Smooth muscle cell (in vitro differentiated cells): ENCODE results near the gene PCSK5. TPM values are rescaled to one million over a fixed set of nuclear protein-coding genes. Genes with fewer than 3 reads are reported as not detected.

Source experiments
- DNase-seq: peaks from one replicate; lab custom pipeline; 2025; ENCODE audit not compliant: unreplicated experiment; lab: John Stamatoyannopoulos, UW
- H2AFZ ChIP-seq: fragments of 200-600 bp; sonication (generic); 2 replicates; pipeline ENCODE4 v1.6.0; 2016; ENCODE audit warnings: antibody characterized with exemption, low read depth, mild to moderate bottlenecking
- H3F3A ChIP-seq: fragments of 200-600 bp; sonication (generic); 2 replicates; pipeline ENCODE4 v1.6.0; 2017; ENCODE audit warnings: antibody characterized with exemption, low read depth
- H3K27ac ChIP-seq: fragments of 200-600 bp; sonication (generic); 2 replicates; pipeline ENCODE4 v1.5.1; 2016; ENCODE audit warnings: low read depth, mild to moderate bottlenecking
- H3K27me3 ChIP-seq: fragments of 200-600 bp; sonication (generic); 2 replicates; pipeline ENCODE4 v1.6.1; 2016; ENCODE audit warnings: low read depth, mild to moderate bottlenecking
- H3K36me3 ChIP-seq: fragments of 200-600 bp; sonication (generic); 2 replicates; pipeline ENCODE4 v1.5.1; 2016; ENCODE audit warnings: low read depth
- H3K4me1 ChIP-seq: fragments of 200-600 bp; sonication (generic); 2 replicates; pipeline ENCODE4 v1.5.1; 2016; ENCODE audit warnings: low read depth
- H3K4me2 ChIP-seq: fragments of 200-600 bp; sonication (generic); 2 replicates; pipeline ENCODE4 v1.6.0; 2016; ENCODE audit warnings: mild to moderate bottlenecking
- H3K4me3 ChIP-seq: fragments of 200-600 bp; sonication (generic); 2 replicates; pipeline ENCODE4 v1.5.1; 2016; ENCODE audit warnings: mild to moderate bottlenecking
- H3K79me2 ChIP-seq: fragments of 200-600 bp; sonication (generic); 2 replicates; pipeline ENCODE4 v1.6.0; 2016; ENCODE audit warnings: low read depth, mild to moderate bottlenecking
- H3K9ac ChIP-seq: fragments of 200-600 bp; sonication (generic); 2 replicates; pipeline ENCODE4 v1.6.0; 2016; ENCODE audit warnings: low read depth
- H3K9me3 ChIP-seq: fragments of 200-600 bp; sonication (generic); replicated peaks from 2 replicates; pipeline ENCODE4 v1.5.1; 2016; ENCODE audit warnings: low read depth
- H4K20me1 ChIP-seq: fragments of 200-600 bp; sonication (generic); 2 replicates; pipeline ENCODE4 v1.6.0; 2016; ENCODE audit warnings: low read depth
- WGBS: methylation state at CpG from one replicate; pipeline ENCODE4 v1.1.7; 2016; ENCODE audit warnings: low lambda C conversion rate; 5-methylcytosine and 5-hydroxymethylcytosine counted together
- polyA plus RNA-seq: library from polyadenylated mRNA; unstranded; fragments of >200 nt; fragmentation: Nextera tagmentation; extraction: Ambion mirVana; gene quantifications from 2 replicates; pipeline ENCODE4 v1.2.1, GENCODE V29; 2016
- total RNA-seq: library from RNA; depleted of rRNA; stranded (reverse); fragments of >200 nt; gene quantifications from 2 replicates; pipeline ENCODE4 v1.2.3, GENCODE V29; 2014
- TF ChIP-seq, protein P1 (sequence below): fragments of 200-600 bp; sonication (generic); IDR thresholded peaks from 2 replicates; pipeline ENCODE4 v1.5.1; 2017; ENCODE audit warnings: borderline replicate concordance, mild to moderate bottlenecking, antibody characterized with exemption; ENCODE audit not compliant: insufficient read depth, poor library complexity, severe bottlenecking

The PCSK5 gene
- total and polyA plus RNA-seq, 2 experiments from 2014 or later: 2.3 to 2.8 TPM

DNA sequence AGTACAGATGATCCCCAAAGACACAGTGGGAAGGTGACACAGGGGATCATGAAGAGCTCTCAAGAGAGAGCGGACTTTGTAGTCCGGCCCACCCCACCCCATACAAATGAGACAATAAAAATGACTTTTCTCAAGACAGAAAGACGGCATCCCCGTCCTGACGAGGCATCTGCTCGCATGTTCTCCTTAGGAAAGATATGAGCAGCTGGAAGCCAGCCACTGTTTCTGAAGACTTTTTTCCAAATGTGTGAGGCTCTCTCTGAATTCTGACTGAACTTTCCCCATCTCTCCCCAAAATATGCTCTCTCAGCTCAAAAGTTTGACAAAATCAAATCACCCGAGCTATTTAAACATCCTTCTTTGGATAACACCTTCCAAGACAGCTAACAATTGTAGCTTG, 398.6 kb downstream of the PCSK5 start:
- Histone ChIP-seq H3K27ac (no peak overlapping the region), H3K4me1 (peaks cover 4% of the 10 kb centered on the region), H3K9ac (no peak overlapping the region), H4K20me1 (no peaks in the 10 kb centered on the region), H3K79me2 (no peaks in the 10 kb centered on the region), H3K9me3 (no peaks in the 10 kb centered on the region), H2AFZ (no peak overlapping the region), H3K36me3 (no peaks in the 10 kb centered on the region), H3F3A (no peaks in the 10 kb centered on the region), H3K4me2 (no peak overlapping the region), H3K27me3 (no peaks in the 10 kb centered on the region), H3K4me3 (no peak overlapping the region)
- DNase-seq: no peak
- 93% methylated on average over 7 of the region's 7 CpGs for WGBS
- TF ChIP-seq, protein P1, sequence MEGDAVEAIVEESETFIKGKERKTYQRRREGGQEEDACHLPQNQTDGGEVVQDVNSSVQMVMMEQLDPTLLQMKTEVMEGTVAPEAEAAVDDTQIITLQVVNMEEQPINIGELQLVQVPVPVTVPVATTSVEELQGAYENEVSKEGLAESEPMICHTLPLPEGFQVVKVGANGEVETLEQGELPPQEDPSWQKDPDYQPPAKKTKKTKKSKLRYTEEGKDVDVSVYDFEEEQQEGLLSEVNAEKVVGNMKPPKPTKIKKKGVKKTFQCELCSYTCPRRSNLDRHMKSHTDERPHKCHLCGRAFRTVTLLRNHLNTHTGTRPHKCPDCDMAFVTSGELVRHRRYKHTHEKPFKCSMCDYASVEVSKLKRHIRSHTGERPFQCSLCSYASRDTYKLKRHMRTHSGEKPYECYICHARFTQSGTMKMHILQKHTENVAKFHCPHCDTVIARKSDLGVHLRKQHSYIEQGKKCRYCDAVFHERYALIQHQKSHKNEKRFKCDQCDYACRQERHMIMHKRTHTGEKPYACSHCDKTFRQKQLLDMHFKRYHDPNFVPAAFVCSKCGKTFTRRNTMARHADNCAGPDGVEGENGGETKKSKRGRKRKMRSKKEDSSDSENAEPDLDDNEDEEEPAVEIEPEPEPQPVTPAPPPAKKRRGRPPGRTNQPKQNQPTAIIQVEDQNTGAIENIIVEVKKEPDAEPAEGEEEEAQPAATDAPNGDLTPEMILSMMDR: no peak

- H3K27me3 ChIP-seq: no peaks in the 10 kb centered on the region
- H3K36me3 ChIP-seq: no peaks in the 10 kb centered on the region
- TF ChIP-seq, protein P1: no peak
- H3F3A ChIP-seq: no peaks in the 10 kb centered on the region
- peaks cover 4% of the 10 kb centered on the region for H3K4me1 ChIP-seq
- no peak for DNase-seq
- H4K20me1 ChIP-seq: no peaks in the 10 kb centered on the region
- no peaks in the 10 kb centered on the region for H3K9me3 ChIP-seq
- no peak overlapping the region for H2AFZ ChIP-seq
- no peaks in the 10 kb centered on the region for H3K79me2 ChIP-seq
- H3K27ac ChIP-seq: no peak overlapping the region
- no peak overlapping the region for H3K4me2 ChIP-seq
- H3K9ac ChIP-seq: no peak overlapping the region
- H3K4me3 ChIP-seq: no peak overlapping the region
Observed at GRCh38 chr9:76289703-76290102, 399.2 kb downstream of the PCSK5 start.

DNA sequence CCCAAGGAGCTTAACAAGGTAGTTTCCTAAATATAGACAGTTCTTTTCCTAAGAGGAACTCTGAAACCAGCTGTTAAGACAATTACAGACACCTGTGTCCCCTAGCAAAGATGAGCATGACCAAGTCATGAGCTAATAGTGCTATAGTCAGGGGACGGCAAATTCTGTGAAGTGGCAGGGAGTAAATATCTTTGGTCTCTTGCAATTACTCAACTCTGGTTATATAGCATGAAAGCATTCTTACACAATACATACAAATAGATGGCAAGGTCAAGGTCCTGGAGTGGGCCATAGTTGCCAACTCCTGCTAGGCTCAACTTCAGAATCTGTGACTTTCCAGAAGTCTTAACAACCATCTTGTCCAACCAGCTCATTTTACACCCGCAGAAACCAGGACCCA, 400.1 kb downstream of the PCSK5 start:
- Histone ChIP-seq H3K36me3 (no peaks in the 10 kb centered on the region), H3K4me2 (no peak overlapping the region), H4K20me1 (no peaks in the 10 kb centered on the region), H3K9me3 (no peaks in the 10 kb centered on the region), H3K9ac (no peak overlapping the region), H3K4me3 (no peak overlapping the region), H3K4me1 (peaks cover 4% of the 10 kb centered on the region), H3K79me2 (no peaks in the 10 kb centered on the region), H3K27ac (no peak overlapping the region), H2AFZ (no peak overlapping the region), H3F3A (no peaks in the 10 kb centered on the region), H3K27me3 (no peaks in the 10 kb centered on the region)
- no peak for DNase-seq
- 98% methylated on average over 2 of the region's 2 CpGs for WGBS
- TF ChIP-seq, protein P1: no peak

GRCh38 chr9:76292246-76292645, 401.8 kb downstream of the PCSK5 start:
- H3K79me2 ChIP-seq: no peaks in the 10 kb centered on the region
- no peak overlapping the region for H2AFZ ChIP-seq
- H3K4me3 ChIP-seq: no peak overlapping the region
- no peaks in the 10 kb centered on the region for H4K20me1 ChIP-seq
- H3K9me3 ChIP-seq: no peaks in the 10 kb centered on the region
- H3K4me1 ChIP-seq: peaks cover 6% of the 10 kb centered on the region
- H3K27me3 ChIP-seq: no peaks in the 10 kb centered on the region
- H3K4me2 ChIP-seq: no peak overlapping the region
- H3K36me3 ChIP-seq: no peaks in the 10 kb centered on the region
- WGBS: 83% methylated on average over 7 of the region's 7 CpGs
- no peak overlapping the region for H3K9ac ChIP-seq
- H3K27ac ChIP-seq: no peak overlapping the region
- TF ChIP-seq, protein P1: no peak
- no peak for DNase-seq
- no peaks in the 10 kb centered on the region for H3F3A ChIP-seq
